Superior temporal gyrus (tissue), 1 donor: ENCODE measurements around the gene GPR161.

ENCODE experiments used
- DNase-seq: peaks from one replicate; pipeline ENCODE4 v3.0.0-alpha.2; 2016; ENCODE audit errors: extremely low spot score

GPR161 gene

GRCh38 chr1:168148916-168149315 lies 12.2 kb upstream of the GPR161 start:
- no peak for DNase-seq

GRCh38 chr1:168146626-168147025 lies 9.9 kb upstream of the GPR161 start:
- DNase-seq, result no peak

- no peak for DNase-seq
Observed at GRCh38 chr1:168146160-168146539, 9.4 kb upstream of the GPR161 start.

GRCh38 chr1:168145184-168146159 lies 8.7 kb upstream of the GPR161 start:
- peak; percentile 87 for DNase-seq

DNA sequence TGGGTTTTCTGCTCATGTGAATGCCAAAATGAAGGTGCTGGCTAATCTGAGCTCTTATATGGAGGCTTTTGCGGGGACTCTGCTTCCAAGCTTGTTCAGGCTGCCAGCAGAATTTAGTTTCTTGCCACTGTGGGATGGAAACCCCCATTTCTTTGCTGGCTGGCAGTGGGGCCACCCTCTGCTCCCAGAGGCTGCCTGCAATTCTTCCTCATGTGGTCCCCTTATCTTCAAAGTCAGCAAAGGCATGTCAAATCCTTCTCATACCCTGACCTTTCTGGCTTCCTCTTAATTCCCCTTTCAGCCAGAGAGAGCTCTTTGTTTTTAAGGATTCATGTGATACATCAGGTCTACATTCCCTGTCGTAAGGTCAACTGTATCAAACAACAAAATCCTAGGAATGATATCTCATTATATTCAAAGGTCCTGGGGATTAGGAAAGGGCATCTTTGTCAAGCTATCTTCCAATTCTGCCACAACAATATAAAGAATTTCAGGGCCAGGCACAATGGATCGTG lies 5.2 kb upstream of the GPR161 start:
- DNase-seq, result no peak

- no peak for DNase-seq
Observed at GRCh38 chr1:168139070-168139469, 2.3 kb upstream of the GPR161 start.

DNA sequence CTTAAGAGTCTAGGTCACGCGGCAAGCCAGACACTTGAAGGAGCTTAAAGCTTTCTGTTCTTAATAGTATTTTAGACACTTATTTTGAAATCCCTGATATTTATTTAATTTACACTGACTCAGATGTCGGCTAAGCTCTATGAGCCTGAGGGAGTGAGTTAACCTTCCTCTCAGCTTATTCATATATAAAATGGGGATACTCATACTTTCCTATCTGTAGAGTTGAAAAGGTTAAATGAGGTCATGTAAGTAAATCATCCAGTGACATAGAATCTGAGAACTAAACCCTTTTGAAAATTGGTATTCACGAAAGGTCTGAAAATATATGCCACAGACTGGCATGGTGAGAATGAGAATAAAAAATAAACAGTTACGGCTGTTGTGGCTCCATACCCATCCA lies 1.4 kb upstream of the GPR161 start:
- no peak for DNase-seq

DNA sequence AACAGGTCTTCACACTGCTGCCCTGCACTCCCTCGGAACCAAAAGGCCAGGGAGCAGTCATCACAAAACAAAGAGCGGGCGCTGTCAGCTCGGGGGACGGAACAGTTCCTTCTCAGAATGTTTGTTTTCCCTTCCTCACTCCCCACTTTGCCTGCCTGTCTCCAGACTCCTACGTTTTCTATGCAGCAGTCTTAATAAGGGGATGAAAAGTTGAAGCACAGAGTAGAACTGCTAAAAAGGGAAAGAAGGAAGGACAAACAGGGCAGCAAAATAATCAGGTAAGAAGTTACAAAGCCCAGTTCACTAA lies 738 bp upstream of the GPR161 start:
- DNase-seq, result no peak

DNA sequence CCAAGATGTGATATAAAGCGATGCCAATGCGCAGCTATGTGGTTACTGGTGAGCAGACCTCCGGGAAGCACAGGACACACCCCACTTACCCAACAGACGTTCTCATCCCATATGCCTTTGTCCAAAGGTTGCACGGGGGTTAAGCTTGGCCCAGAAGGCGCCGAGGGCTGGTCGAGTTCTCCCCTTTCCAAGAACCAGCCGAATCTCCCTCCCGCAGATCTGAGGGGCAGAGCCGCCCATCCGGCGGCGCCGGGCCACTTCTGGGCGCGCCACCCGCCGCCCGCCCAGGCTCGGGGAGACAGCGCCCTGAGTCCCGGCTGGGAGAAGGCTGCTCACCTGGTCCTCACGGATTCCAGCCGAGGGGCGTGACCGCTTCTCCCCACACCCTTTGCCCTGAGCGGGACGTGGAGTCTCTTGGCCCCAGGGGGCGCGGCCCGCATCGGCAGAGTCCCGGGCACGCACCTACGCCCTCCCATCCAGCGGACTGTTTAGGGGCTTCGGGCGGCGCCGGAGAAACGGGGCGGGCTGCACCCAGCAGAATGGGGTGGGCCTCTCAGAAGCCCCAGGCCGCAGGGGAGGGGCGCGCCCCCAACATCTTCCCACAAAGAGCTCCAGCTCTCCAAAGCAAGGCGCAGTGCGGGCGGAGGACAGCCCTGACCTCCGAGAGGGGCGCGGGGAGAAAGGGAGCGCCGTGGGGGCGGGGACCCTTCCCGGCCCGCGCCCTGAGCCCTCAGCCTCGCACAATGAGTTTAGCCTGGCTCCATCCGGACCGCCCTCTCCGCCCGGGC lies 615 bp downstream of the GPR161 start:
- no peak for DNase-seq

- DNase-seq, result no peak
Observed at GRCh38 chr1:168135116-168135920, 1.4 kb downstream of the GPR161 start.

- DNase-seq, result no peak
Observed at GRCh38 chr1:168134642-168135041, 2.1 kb downstream of the GPR161 start.

GRCh38 chr1:168134132-168134531 lies 2.6 kb downstream of the GPR161 start:
- no peak for DNase-seq

GRCh38 chr1:168129933-168130332 lies 6.8 kb downstream of the GPR161 start:
- DNase-seq, result no peak

GRCh38 chr1:168127503-168127902 lies 9.2 kb downstream of the GPR161 start:
- no peak for DNase-seq

DNA sequence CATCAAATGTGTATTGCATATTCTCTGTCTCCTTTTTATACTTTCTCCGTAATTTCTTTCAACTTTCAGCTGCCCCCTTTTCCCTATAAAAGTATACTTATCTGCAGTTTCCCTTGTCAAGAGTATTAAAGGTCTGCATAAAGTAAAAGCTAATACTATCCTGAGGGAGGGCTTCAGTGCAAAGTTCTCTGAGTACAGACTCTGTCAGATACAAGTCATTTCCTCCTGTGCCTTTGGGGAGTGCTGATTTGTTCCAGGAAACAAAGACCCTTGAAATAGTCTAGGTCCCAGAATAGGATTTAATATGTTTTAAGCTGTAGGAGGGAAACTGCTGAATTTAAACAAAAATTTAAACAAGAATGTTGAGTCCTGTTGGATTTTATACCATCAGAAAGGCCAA lies 11.7 kb downstream of the GPR161 start:
- DNase-seq, result no peak

- DNase-seq, result no peak
Observed at GRCh38 chr1:168121401-168122011, 15.2 kb downstream of the GPR161 start.

- DNase-seq, result no peak
Observed at GRCh38 chr1:168119750-168120149, 17.0 kb downstream of the GPR161 start.

- no peak for DNase-seq
Observed at GRCh38 chr1:168116327-168116799, 20.4 kb downstream of the GPR161 start.

- no peak for DNase-seq
Observed at GRCh38 chr1:168114845-168115244, 21.9 kb downstream of the GPR161 start.

- no peak for DNase-seq
Observed at GRCh38 chr1:168112673-168113305, 23.9 kb downstream of the GPR161 start.
